BJ (cell line): ENCODE results near the gene CLEC16A. TPM values are rescaled to one million over a fixed set of nuclear protein-coding genes. Genes with fewer than 3 reads are reported as not detected.

Source experiments
- CTCF ChIA-PET: fragments of 350-600 bp; formaldehyde crosslinking; extraction: SDS; loops from one replicate; lab custom pipeline; 2021; ENCODE audit warnings: antibody characterized with exemption, inconsistent platforms; lab: Yijun Ruan, JAX
- POLR2A ChIA-PET: fragments of 300-600 bp; sonication (Branson Sonifier 250); formaldehyde crosslinking; extraction: SDS; loops from one replicate; lab custom pipeline; 2021; ENCODE audit warnings: antibody characterized with exemption; lab: Charles Lee
- DNase-seq: peaks from one replicate; pipeline ENCODE4 v3.0.0-alpha.2; 2011; ENCODE audit warnings: low read depth
- H3K27me3 ChIP-seq: 2 replicates; pipeline ENCODE4 v1.6.0; 2011; ENCODE audit warnings: low read length; ENCODE audit not compliant: control insufficient read depth, insufficient read depth
- H3K36me3 ChIP-seq: 2 replicates; pipeline ENCODE4 v1.5.1; 2011; ENCODE audit warnings: low read length; ENCODE audit not compliant: control insufficient read depth, insufficient read depth
- H3K4me3 ChIP-seq: 2 replicates; pipeline ENCODE4 v1.5.1; 2011; ENCODE audit warnings: low read depth, mild to moderate bottlenecking, control low read depth, low read length
- CTCF ChIP-seq: IDR thresholded peaks from 2 replicates; pipeline ENCODE4 v1.5.1; 2011; ENCODE audit warnings: low read depth, mild to moderate bottlenecking, control low read depth, inconsistent platforms, low read length, moderate library complexity; ENCODE audit not compliant: insufficient read depth
- polyA plus RNA-seq: library from polyadenylated mRNA; depleted of rRNA; stranded (reverse); fragments of >200 nt; gene quantifications from 2 replicates; pipeline ENCODE4 v1.2.3, GENCODE V29; 2011

CLEC16A gene
- polyA plus RNA-seq, 1 experiment, result 8.7 TPM

- DNase-seq, result no peak
- POLR2A ChIA-PET, result no interaction called here
- Histone ChIP-seq H3K4me3 (no peak overlapping the region), H3K36me3 (peaks cover 9% of the 10 kb centered on the region), H3K27me3 (no peaks in the 10 kb centered on the region)
- CTCF ChIA-PET, result interaction anchor here (0.6 kb wide), 1 partner anchor 655 kb away, joined by 3 read pairs; no protein-coding TSS in a partner anchor
- TF ChIP-seq CTCF, result no peak
These were observed 9.8 kb upstream of the CLEC16A start for GRCh38 chr16:10934325-10935107.

- no peaks in the 10 kb centered on the region for H3K27me3 ChIP-seq
- no peak for DNase-seq
- POLR2A ChIA-PET, result no interaction called here
- peaks cover 8% of the 10 kb centered on the region for H3K36me3 ChIP-seq
- TF ChIP-seq CTCF, result no peak
- CTCF ChIA-PET, result interaction anchor here (0.7 kb wide), 1 partner anchor 170 kb away, joined by 6 read pairs; no protein-coding TSS in a partner anchor
- H3K4me3 ChIP-seq, result no peak overlapping the region
These were observed 9.0 kb upstream of the CLEC16A start for GRCh38 chr16:10935226-10935915.

GRCh38 chr16:10936272-10936984 lies 7.9 kb upstream of the CLEC16A start:
- ChIA-PET CTCF (interaction anchor here (1.4 to 1.5 kb wide), 2 partner anchors 14 to 17 kb away, joined by 4 read pairs; no protein-coding TSS in a partner anchor), POLR2A (no interaction called here)
- Histone ChIP-seq H3K36me3 (peaks cover 6% of the 10 kb centered on the region), H3K4me3 (no peak overlapping the region), H3K27me3 (no peaks in the 10 kb centered on the region)
- DNase-seq, result no peak
- TF ChIP-seq CTCF, result no peak

- no peak for DNase-seq
- POLR2A ChIA-PET, result no interaction called here
- H3K36me3 ChIP-seq, result peaks cover 6% of the 10 kb centered on the region
- CTCF ChIA-PET, result interaction anchor here (1.4 to 1.9 kb wide), 3 partner anchors 15 to 18 kb away, joined by 4 to 5 read pairs (median 4); no protein-coding TSS in a partner anchor
- no peak overlapping the region for H3K4me3 ChIP-seq
- no peak; the same call in 1 of the 2 replicates for TF ChIP-seq CTCF
- H3K27me3 ChIP-seq, result no peaks in the 10 kb centered on the region
These were observed 7.1 kb upstream of the CLEC16A start for GRCh38 chr16:10937068-10937859.
